Panc1 (cell line): Measurements from ENCODE around the gene FYB2. TPM values are rescaled to one million over a fixed set of nuclear protein-coding genes. Genes with fewer than 3 reads are reported as not detected.

Experiments
- ATAC-seq: fragments of 200-7000 bp; cut with Tn5 transposase; 2 replicates; pipeline ENCODE4 v1.9.1; 2020; ENCODE audit warnings: mild to moderate bottlenecking, moderate library complexity
- BruUV-seq: library from RNA; stranded (reverse); fragments of 400-500 nt; replicated peaks from 2 replicates; lab custom pipeline; 2021; lab: Mats Ljungman, UMichigan
- CTCF ChIA-PET: fragments of 300-600 bp; sonication (Branson Sonifier 250); formaldehyde crosslinking; loops from one replicate; lab custom pipeline; 2022; ENCODE audit warnings: antibody characterized with exemption; lab: Charles Lee
- POLR2A ChIA-PET: fragments of 300-600 bp; sonication (Branson Sonifier 250); formaldehyde crosslinking; loops from one replicate; lab custom pipeline; 2022; ENCODE audit warnings: antibody characterized with exemption; lab: Charles Lee
- DNase-seq: peaks from one replicate; pipeline ENCODE4 v3.0.0-alpha.2; 2010; ENCODE audit warnings: low read depth, low spot score
- H3K27ac ChIP-seq: 2 replicates; pipeline ENCODE4 v1.5.1; 2011; ENCODE audit warnings: mild to moderate bottlenecking, low read length, inconsistent platforms
- H3K27me3 ChIP-seq: fragments of 200-500 bp; sonication (Bioruptor generic); 2 replicates; pipeline ENCODE4 v1.6.0; 2014; ENCODE audit warnings: low read length, inconsistent platforms; ENCODE audit not compliant: control insufficient read depth, insufficient read depth
- H3K36me3 ChIP-seq: fragments of 200-500 bp; sonication (Bioruptor generic); 2 replicates; pipeline ENCODE4 v1.5.1; 2014; ENCODE audit warnings: inconsistent platforms, mild to moderate bottlenecking, low read length, moderate library complexity; ENCODE audit not compliant: control insufficient read depth, insufficient read depth
- H3K4me1 ChIP-seq: 2 replicates; pipeline ENCODE4 v1.5.1; 2011; ENCODE audit warnings: inconsistent platforms, mild to moderate bottlenecking, low read length, moderate library complexity; ENCODE audit not compliant: control insufficient read depth, insufficient read depth
- H3K4me3 ChIP-seq, 2 experiments: 2 replicates each; pipeline ENCODE4 v1.5.1; 2011 to 2012; ENCODE audit warnings: low read depth in 2 of 2, low read length in 2 of 2, mild to moderate bottlenecking in 2 of 2, inconsistent platforms in 1 of 2, moderate library complexity in 1 of 2
- H3K9me3 ChIP-seq: fragments of 200-500 bp; sonication (Bioruptor generic); 2 replicates; pipeline ENCODE4 v1.5.1; 2014; ENCODE audit warnings: low read depth, mild to moderate bottlenecking, inconsistent platforms, low read length, moderate library complexity; ENCODE audit not compliant: control insufficient read depth, insufficient read depth
- POLR2AphosphoS5 ChIP-seq: IDR thresholded peaks from 2 replicates; pipeline ENCODE4 v1.6.1; 2012; ENCODE audit warnings: mild to moderate bottlenecking, low read depth, low read length, moderate library complexity
- SIN3A ChIP-seq: IDR thresholded peaks from 2 replicates; pipeline ENCODE4 v1.6.1; 2012; ENCODE audit warnings: low read depth, mild to moderate bottlenecking, low read length, moderate library complexity, borderline replicate concordance; ENCODE audit not compliant: insufficient read depth
- TCF7L2 ChIP-seq: IDR thresholded peaks from 2 replicates; pipeline ENCODE4 v1.6.1; 2011; ENCODE audit warnings: mild to moderate bottlenecking, low read depth, low read length, inconsistent platforms
- in situ Hi-C: cut with HindIII; loops from 2 replicates; pipeline ENCODE4 v1.10.0; 2016; ENCODE audit warnings: low sequenced_read_pairs, low pct_unique_long_range_greater_than_20kb
- intact Hi-C: fragments of 100-400 bp; cut with micrococcal nuclease; formaldehyde crosslinking; loops from one replicate; pipeline ENCODE4 v1.10.0; 2022; ENCODE audit not compliant: unreplicated experiment
- total RNA-seq: library from RNA; stranded (reverse); gene quantifications from one replicate; pipeline ENCODE4 v1.2.1, GENCODE V29; 2021; ENCODE audit not compliant: unreplicated experiment
- TF ChIP-seq, protein P1 (sequence below): fragments of 450-650 bp; IDR thresholded peaks from 2 replicates; pipeline ENCODE4 v1.5.1; 2017; ENCODE audit warnings: mild to moderate bottlenecking
- TF ChIP-seq, protein P2 (sequence below), 2 experiments: IDR thresholded peaks; 2 replicates each; pipeline ENCODE4 v1.6.1; 2011 to 2012; ENCODE audit warnings: low read depth in 2 of 2, control low read depth in 1 of 2, low read length in 1 of 2, mild to moderate bottlenecking in 1 of 2, moderate library complexity in 1 of 2; ENCODE audit not compliant: insufficient read depth in 1 of 2

FYB2 gene
- total RNA-seq, 1 experiment from 2014 or later, result 0.49 TPM

DNA sequence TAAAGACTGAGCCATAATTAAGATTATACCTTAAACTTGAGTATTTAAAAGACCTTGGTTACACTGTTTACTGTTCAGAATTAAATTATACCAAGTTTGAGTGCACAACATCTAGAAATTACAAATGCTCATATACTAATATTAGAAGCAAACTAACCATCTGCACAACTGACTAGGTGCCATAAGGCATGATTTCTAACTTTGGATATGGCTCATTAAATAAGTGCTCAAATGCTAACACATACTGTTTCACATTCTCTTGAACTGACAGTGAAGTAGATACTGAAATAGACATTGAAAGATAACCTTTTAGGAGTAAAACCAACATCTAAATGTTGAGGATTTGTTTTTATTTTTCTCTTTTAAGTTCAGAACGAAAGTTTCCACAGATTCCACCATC lies 100.0 kb downstream of the FYB2 start:
- Histone ChIP-seq H3K27me3 (no peaks in the 10 kb centered on the region), H3K36me3 (no peaks in the 10 kb centered on the region), H3K4me1 (no peaks in the 10 kb centered on the region), H3K9me3 (no peaks in the 10 kb centered on the region), H3K27ac (no peak overlapping the region), H3K4me3 (no peak overlapping the region)
- no peak for ATAC-seq
- ChIA-PET POLR2A (no interaction called here), CTCF (no interaction called here)
- no peak for DNase-seq
- in situ Hi-C loops (no loop called here), intact Hi-C loops (no loop called here)
- BruUV-seq, result no TSS peak
- TF ChIP-seq, protein P1, sequence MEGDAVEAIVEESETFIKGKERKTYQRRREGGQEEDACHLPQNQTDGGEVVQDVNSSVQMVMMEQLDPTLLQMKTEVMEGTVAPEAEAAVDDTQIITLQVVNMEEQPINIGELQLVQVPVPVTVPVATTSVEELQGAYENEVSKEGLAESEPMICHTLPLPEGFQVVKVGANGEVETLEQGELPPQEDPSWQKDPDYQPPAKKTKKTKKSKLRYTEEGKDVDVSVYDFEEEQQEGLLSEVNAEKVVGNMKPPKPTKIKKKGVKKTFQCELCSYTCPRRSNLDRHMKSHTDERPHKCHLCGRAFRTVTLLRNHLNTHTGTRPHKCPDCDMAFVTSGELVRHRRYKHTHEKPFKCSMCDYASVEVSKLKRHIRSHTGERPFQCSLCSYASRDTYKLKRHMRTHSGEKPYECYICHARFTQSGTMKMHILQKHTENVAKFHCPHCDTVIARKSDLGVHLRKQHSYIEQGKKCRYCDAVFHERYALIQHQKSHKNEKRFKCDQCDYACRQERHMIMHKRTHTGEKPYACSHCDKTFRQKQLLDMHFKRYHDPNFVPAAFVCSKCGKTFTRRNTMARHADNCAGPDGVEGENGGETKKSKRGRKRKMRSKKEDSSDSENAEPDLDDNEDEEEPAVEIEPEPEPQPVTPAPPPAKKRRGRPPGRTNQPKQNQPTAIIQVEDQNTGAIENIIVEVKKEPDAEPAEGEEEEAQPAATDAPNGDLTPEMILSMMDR, result no peak
- no peak for TF ChIP-seq POLR2AphosphoS5
- TF ChIP-seq TCF7L2, result no peak
- TF ChIP-seq, protein P2, sequence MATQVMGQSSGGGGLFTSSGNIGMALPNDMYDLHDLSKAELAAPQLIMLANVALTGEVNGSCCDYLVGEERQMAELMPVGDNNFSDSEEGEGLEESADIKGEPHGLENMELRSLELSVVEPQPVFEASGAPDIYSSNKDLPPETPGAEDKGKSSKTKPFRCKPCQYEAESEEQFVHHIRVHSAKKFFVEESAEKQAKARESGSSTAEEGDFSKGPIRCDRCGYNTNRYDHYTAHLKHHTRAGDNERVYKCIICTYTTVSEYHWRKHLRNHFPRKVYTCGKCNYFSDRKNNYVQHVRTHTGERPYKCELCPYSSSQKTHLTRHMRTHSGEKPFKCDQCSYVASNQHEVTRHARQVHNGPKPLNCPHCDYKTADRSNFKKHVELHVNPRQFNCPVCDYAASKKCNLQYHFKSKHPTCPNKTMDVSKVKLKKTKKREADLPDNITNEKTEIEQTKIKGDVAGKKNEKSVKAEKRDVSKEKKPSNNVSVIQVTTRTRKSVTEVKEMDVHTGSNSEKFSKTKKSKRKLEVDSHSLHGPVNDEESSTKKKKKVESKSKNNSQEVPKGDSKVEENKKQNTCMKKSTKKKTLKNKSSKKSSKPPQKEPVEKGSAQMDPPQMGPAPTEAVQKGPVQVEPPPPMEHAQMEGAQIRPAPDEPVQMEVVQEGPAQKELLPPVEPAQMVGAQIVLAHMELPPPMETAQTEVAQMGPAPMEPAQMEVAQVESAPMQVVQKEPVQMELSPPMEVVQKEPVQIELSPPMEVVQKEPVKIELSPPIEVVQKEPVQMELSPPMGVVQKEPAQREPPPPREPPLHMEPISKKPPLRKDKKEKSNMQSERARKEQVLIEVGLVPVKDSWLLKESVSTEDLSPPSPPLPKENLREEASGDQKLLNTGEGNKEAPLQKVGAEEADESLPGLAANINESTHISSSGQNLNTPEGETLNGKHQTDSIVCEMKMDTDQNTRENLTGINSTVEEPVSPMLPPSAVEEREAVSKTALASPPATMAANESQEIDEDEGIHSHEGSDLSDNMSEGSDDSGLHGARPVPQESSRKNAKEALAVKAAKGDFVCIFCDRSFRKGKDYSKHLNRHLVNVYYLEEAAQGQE (IDR thresholded peaks at IDR 0.05; ENCODE audit: insufficient read depth in 1 of 2, low read depth in 2 of 2, low read length in 1 of 2), result no peak
- no peak for TF ChIP-seq SIN3A

DNA sequence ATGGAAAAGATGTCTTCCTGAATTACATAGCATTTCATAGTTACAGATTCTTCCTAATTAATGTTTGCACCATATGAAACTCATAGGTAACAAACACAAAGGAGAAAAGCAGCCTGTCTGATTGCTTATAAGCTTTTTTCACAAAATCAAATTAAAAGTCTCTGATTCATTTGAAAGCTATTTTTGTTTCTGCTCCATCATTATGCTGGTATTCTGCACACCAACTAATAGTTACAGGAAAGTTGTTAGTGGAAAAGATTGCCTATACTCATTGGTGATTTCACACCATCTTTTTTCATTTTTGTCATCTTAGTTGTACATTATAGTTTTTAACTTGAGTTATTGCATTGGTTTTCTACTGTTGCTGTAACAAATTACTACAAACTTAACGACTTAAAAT lies 104.0 kb downstream of the FYB2 start:
- BruUV-seq, result no TSS peak
- intact Hi-C loops (no loop called here), in situ Hi-C loops (no loop called here)
- Histone ChIP-seq H3K27ac (no peak overlapping the region), H3K9me3 (no peaks in the 10 kb centered on the region), H3K4me3 (no peak overlapping the region), H3K27me3 (no peaks in the 10 kb centered on the region), H3K36me3 (no peaks in the 10 kb centered on the region), H3K4me1 (no peaks in the 10 kb centered on the region; the same call in 1 of the 2 replicates)
- ATAC-seq, result no peak
- ChIA-PET CTCF (no interaction called here), POLR2A (no interaction called here)
- no peak for DNase-seq
- TF ChIP-seq POLR2AphosphoS5 (no peak), TCF7L2 (no peak), SIN3A (no peak)
- TF ChIP-seq, protein P1, result no peak
- TF ChIP-seq, protein P2 (IDR thresholded peaks at IDR 0.05; ENCODE audit: insufficient read depth in 1 of 2, low read depth in 2 of 2, low read length in 1 of 2), result no peak
